ENCODE measurements around the gene SLC22A31. TPM values are rescaled to one million over a fixed set of nuclear protein-coding genes. Genes with fewer than 3 reads are reported as not detected.
"Not testable (repeated sequence)": the region's sequence is repeated elsewhere in the genome, so short reads cannot be mapped to it uniquely, and the experiment has no call there.

SLC22A31 gene
- total RNA-seq (2022) (4.9 and 6.7 TPM in 2 replicates), Bru-seq, nascent RNA (percentile 33 among the genes with signal in this experiment), BruChase-seq, experiment 1, labeled RNA remaining after a 2-hour chase (percentile 34 among the genes with signal in this experiment), BruChase-seq, experiment 2, labeled RNA remaining after a 6-hour chase (percentile 46 among the genes with signal in this experiment)
- long read RNA-seq, partial matches to known transcripts: 0 of 7 reads
- long read RNA-seq, other reads (novel, unspliced or antisense): 7 of 7 reads

- Mint-ChIP-seq H3K27ac (ENCODE audit: unreplicated experiment) (no peak within 1 kb of the TSS), H3K36me3 (ENCODE audit: insufficient read depth, unreplicated experiment) (peaks cover 7% of the 10 kb centered on the region), H3K4me3 (ENCODE audit: unreplicated experiment) (peak within 1 kb of the TSS; percentile 73), H3K27me3 (ENCODE audit: insufficient read depth, unreplicated experiment) (peaks cover 12% of the 10 kb centered on the region), H3K9me3 (ENCODE audit: unreplicated experiment) (no peaks in the 10 kb centered on the region), H3K4me1 (ENCODE audit: low read depth, unreplicated experiment) (peaks cover 8% of the 10 kb centered on the region)
- Histone ChIP-seq H3K9me3 (no peaks in the 10 kb centered on the region), H3K27me3 (replicated peaks; ENCODE audit: control insufficient read depth, insufficient read depth, low read length) (no peaks in the 10 kb centered on the region; the same call in 1 of the 2 replicates), H3K36me3 (ENCODE audit: control insufficient read depth, insufficient read depth, low read length) (no peaks in the 10 kb centered on the region), H3K4me3 (ENCODE audit: low read depth, low read length) (peak within 1 kb of the TSS; percentile 62), H3K4me1 (peaks cover 17% of the 10 kb centered on the region)
- DNase-seq: peak in 1 of 2 experiments; percentile 60
- intact Hi-C loops (cut with micrococcal nuclease; ENCODE audit: unreplicated experiment): loop anchor here (2.0 kb wide), 1 partner anchor 17 kb away; the partner anchor contains the start of gene ZNF778
- TF ChIP-seq CTCF (IDR thresholded peaks at IDR 0.05; ENCODE audit: insufficient read depth in 1 of 2, low read depth in 1 of 2, low read length in 1 of 2, severe bottlenecking in 1 of 2, unreplicated experiment in 1 of 2): no peak
- POLR2A ChIA-PET: interaction anchor here (0.5 kb wide), 1 partner anchor 289 kb away, joined by 3 read pairs; no protein-coding TSS in a partner anchor
- CTCF ChIA-PET: no interaction called here
- no TSS peak for BruUV-seq (replicated peaks)
Observed at GRCh38 chr16:89200124-89200849, at the start of gene SLC22A31. TSS of gene SLC22A31 (minus strand) at chr16:89200537. CDS start at chr16:89200501, 36 bp downstream.

- no peak for DNase-seq
- Histone ChIP-seq H3K36me3 (ENCODE audit: control insufficient read depth, insufficient read depth, low read length) (no peaks in the 10 kb centered on the region; the same call in 1 of the 2 replicates), H3K9me3 (peaks cover 3% of the 10 kb centered on the region; the same call in 1 of the 2 replicates), H3K27me3 (replicated peaks; ENCODE audit: control insufficient read depth, insufficient read depth, low read length) (no peaks in the 10 kb centered on the region), H3K4me3 (ENCODE audit: low read depth, low read length) (peak overlapping the region; percentile 63), H3K4me1 (no peaks in the 10 kb centered on the region)
- Mint-ChIP-seq H3K27me3 (ENCODE audit: insufficient read depth, unreplicated experiment) (no peaks in the 10 kb centered on the region), H3K36me3 (ENCODE audit: insufficient read depth, unreplicated experiment) (peaks cover 26% of the 10 kb centered on the region), H3K4me1 (ENCODE audit: low read depth, unreplicated experiment) (no peaks in the 10 kb centered on the region), H3K27ac (ENCODE audit: unreplicated experiment) (no peak overlapping the region), H3K4me3 (ENCODE audit: unreplicated experiment) (peak overlapping the region; percentile 85), H3K9me3 (ENCODE audit: unreplicated experiment) (peaks cover 24% of the 10 kb centered on the region)
- ChIA-PET CTCF (interaction anchor here (1.3 to 2.0 kb wide), 2 partner anchors 9 to 261 kb away, joined by 7 to 10 read pairs; no protein-coding TSS in a partner anchor), POLR2A (no interaction called here)
- BruUV-seq (replicated peaks): no TSS peak
- TF ChIP-seq CTCF (IDR thresholded peaks at IDR 0.05; ENCODE audit: insufficient read depth in 1 of 2, low read depth in 1 of 2, low read length in 1 of 2, severe bottlenecking in 1 of 2, unreplicated experiment in 1 of 2): no peak
- intact Hi-C loops (cut with micrococcal nuclease; ENCODE audit: unreplicated experiment): loop anchor here (5.0 kb wide), 1 partner anchor 259 kb away; the partner anchor contains the start of gene SPG7
Observed at GRCh38 chr16:89248196-89248982, 48.1 kb upstream of the SLC22A31 start.

- Mint-ChIP-seq H3K36me3 (ENCODE audit: insufficient read depth, unreplicated experiment) (peaks cover 26% of the 10 kb centered on the region), H3K4me3 (ENCODE audit: unreplicated experiment) (peak overlapping the region; percentile 85), H3K9me3 (ENCODE audit: unreplicated experiment) (peaks cover 24% of the 10 kb centered on the region)
- ChIA-PET CTCF (interaction anchor here (0.6 to 2.0 kb wide), 6 partner anchors 10 to 463 kb away, joined by 3 to 10 read pairs (median 6); partner anchors contain the start of gene ZNF778), POLR2A (interaction anchor here (0.5 to 0.8 kb wide), 8 partner anchors 76 to 678 kb away, joined by 3 to 5 read pairs (median 4); partner anchors contain the start of genes CDH15, TCF25 and ZC3H18)
- BruUV-seq (replicated peaks); H3K27me3 Mint-ChIP-seq (ENCODE audit: insufficient read depth, unreplicated experiment); H3K9me3 ChIP-seq; H3K27ac Mint-ChIP-seq (ENCODE audit: unreplicated experiment); H3K4me1 Mint-ChIP-seq (ENCODE audit: low read depth, unreplicated experiment); H3K4me1 ChIP-seq; DNase-seq; H3K36me3 ChIP-seq (ENCODE audit: control insufficient read depth, insufficient read depth, low read length); H3K27me3 ChIP-seq (replicated peaks; ENCODE audit: control insufficient read depth, insufficient read depth, low read length): not testable (repeated sequence)
- intact Hi-C loops (cut with micrococcal nuclease; ENCODE audit: unreplicated experiment): loop anchor here (5.0 kb wide), 1 partner anchor 260 kb away; the partner anchor contains the start of gene SPG7
- H3K4me3 ChIP-seq (ENCODE audit: low read depth, low read length): peak overlapping the region; percentile 63
Observed at GRCh38 chr16:89247734-89248075, 47.4 kb upstream of the SLC22A31 start.
